HG03378 (cell line): ENCODE data around the gene DHX29.

Experiments used
- ATAC-seq: cut with Tn5 transposase; IDR thresholded peaks from one replicate; pipeline ENCODE4 v1.9.1; 2021; ENCODE audit warnings: mild to moderate bottlenecking, moderate library complexity; ENCODE audit not compliant: unreplicated experiment

DHX29 gene

GRCh38 chr5:55211184-55211874 is 96.2 kb downstream of the DHX29 start:
- no peak for ATAC-seq
